Esophagus squamous epithelium (tissue), 4 donors: Measurements from ENCODE around the gene PAX8.

Source experiments
- CTCF ChIP-seq, 6 experiments: fragments of 450-650 bp in 4 of 6; fragments of 200-600 bp in 2 of 6; sonication (generic) in 2 of 6; IDR thresholded peaks; one replicate each; pipeline ENCODE4 v1.5.1; 2016 to 2019; ENCODE audit warnings: antibody characterized with exemption in 6 of 6, mild to moderate bottlenecking in 4 of 6, moderate library complexity in 4 of 6
- POLR2A ChIP-seq, 4 donors: fragments of 450-650 bp; IDR thresholded peaks; one replicate each; pipeline ENCODE4 v1.6.1; 2017; ENCODE audit warnings: antibody characterized with exemption in 4 of 4, mild to moderate bottlenecking in 4 of 4, moderate library complexity in 3 of 4

- TF ChIP-seq CTCF (IDR thresholded peaks at IDR 0.05) (no peak), POLR2A (IDR thresholded peaks at IDR 0.05) (no peak)
Observed at GRCh38 chr2:113171334-113172075, 107.2 kb downstream of the PAX8 start.
